Effector memory CD4-positive, alpha-beta T cell (primary cell): ENCODE results near the gene DNAH11.

Experiments
- DNase-seq, 3 donors: peaks; one replicate each; pipeline ENCODE4 v3.0.0-alpha.2; 2020
- H3K27ac ChIP-seq: 2 replicates; pipeline ENCODE4 v1.7.0; 2013; ENCODE audit warnings: mild to moderate bottlenecking, low read length, moderate library complexity; ENCODE audit not compliant: insufficient read depth, poor library complexity, severe bottlenecking
- H3K27me3 ChIP-seq: replicated peaks from 2 replicates; pipeline ENCODE4 v1.7.0; 2013; ENCODE audit warnings: mild to moderate bottlenecking, low read length; ENCODE audit not compliant: insufficient read depth, control insufficient read depth, poor library complexity, severe bottlenecking
- H3K36me3 ChIP-seq: 2 replicates; pipeline ENCODE4 v1.7.0; 2013; ENCODE audit warnings: mild to moderate bottlenecking, low read length, moderate library complexity; ENCODE audit not compliant: control insufficient read depth, insufficient read depth
- H3K4me1 ChIP-seq: 2 replicates; pipeline ENCODE4 v1.7.0; 2013; ENCODE audit warnings: low read length, mild to moderate bottlenecking; ENCODE audit not compliant: control insufficient read depth, insufficient read depth, poor library complexity, severe bottlenecking
- H3K4me3 ChIP-seq: 2 replicates; pipeline ENCODE4 v1.7.0; 2013; ENCODE audit warnings: low read length, low read depth, mild to moderate bottlenecking; ENCODE audit not compliant: insufficient read depth, poor library complexity, severe bottlenecking
- H3K9me3 ChIP-seq: 2 replicates; pipeline ENCODE4 v1.7.0; 2013; ENCODE audit warnings: mild to moderate bottlenecking, low read length, moderate library complexity; ENCODE audit not compliant: control insufficient read depth

DNAH11 gene

GRCh38 chr7:21550076-21550475 lies 7.2 kb downstream of the DNAH11 start:
- no peak overlapping the region for H3K4me3 ChIP-seq
- H3K27me3 ChIP-seq, result no peaks in the 10 kb centered on the region
- no peaks in the 10 kb centered on the region for H3K4me1 ChIP-seq
- no peaks in the 10 kb centered on the region for H3K9me3 ChIP-seq
- no peak for DNase-seq
- no peaks in the 10 kb centered on the region for H3K36me3 ChIP-seq
- H3K27ac ChIP-seq, result no peak overlapping the region

GRCh38 chr7:21550821-21551531 lies 8.1 kb downstream of the DNAH11 start:
- Histone ChIP-seq H3K36me3 (no peaks in the 10 kb centered on the region), H3K4me1 (no peaks in the 10 kb centered on the region), H3K27me3 (no peaks in the 10 kb centered on the region), H3K4me3 (no peak overlapping the region), H3K27ac (no peak overlapping the region), H3K9me3 (no peaks in the 10 kb centered on the region)
- DNase-seq, result no peak

GRCh38 chr7:21562385-21562784 lies 19.5 kb downstream of the DNAH11 start:
- Histone ChIP-seq H3K9me3 (no peaks in the 10 kb centered on the region), H3K4me1 (no peaks in the 10 kb centered on the region), H3K4me3 (no peak overlapping the region), H3K27ac (no peak overlapping the region), H3K36me3 (no peaks in the 10 kb centered on the region), H3K27me3 (no peaks in the 10 kb centered on the region)
- no peak for DNase-seq

GRCh38 chr7:21565614-21566013 lies 22.8 kb downstream of the DNAH11 start:
- no peaks in the 10 kb centered on the region for H3K4me1 ChIP-seq
- no peaks in the 10 kb centered on the region for H3K36me3 ChIP-seq
- H3K27me3 ChIP-seq, result no peaks in the 10 kb centered on the region
- H3K4me3 ChIP-seq, result no peak overlapping the region
- H3K27ac ChIP-seq, result no peak overlapping the region
- no peaks in the 10 kb centered on the region for H3K9me3 ChIP-seq
- DNase-seq, result no peak

GRCh38 chr7:21566094-21566493 lies 23.3 kb downstream of the DNAH11 start:
- Histone ChIP-seq H3K27ac (no peak overlapping the region), H3K4me3 (no peak overlapping the region), H3K27me3 (no peaks in the 10 kb centered on the region), H3K9me3 (no peaks in the 10 kb centered on the region), H3K4me1 (no peaks in the 10 kb centered on the region), H3K36me3 (no peaks in the 10 kb centered on the region)
- DNase-seq, result no peak

- Histone ChIP-seq H3K9me3 (no peaks in the 10 kb centered on the region), H3K4me1 (no peaks in the 10 kb centered on the region), H3K4me3 (no peak overlapping the region), H3K36me3 (no peaks in the 10 kb centered on the region), H3K27me3 (no peaks in the 10 kb centered on the region), H3K27ac (no peak overlapping the region)
- no peak for DNase-seq
Measured at GRCh38 chr7:21568762-21569161, 25.9 kb downstream of the DNAH11 start.

GRCh38 chr7:21572331-21573313 lies 29.8 kb downstream of the DNAH11 start:
- no peaks in the 10 kb centered on the region for H3K36me3 ChIP-seq
- no peaks in the 10 kb centered on the region for H3K9me3 ChIP-seq
- no peak overlapping the region for H3K27ac ChIP-seq
- no peaks in the 10 kb centered on the region for H3K27me3 ChIP-seq
- H3K4me3 ChIP-seq, result no peak overlapping the region
- H3K4me1 ChIP-seq, result no peaks in the 10 kb centered on the region
- DNase-seq, result no peak

- no peaks in the 10 kb centered on the region for H3K4me1 ChIP-seq
- no peak overlapping the region for H3K4me3 ChIP-seq
- H3K9me3 ChIP-seq, result no peaks in the 10 kb centered on the region
Measured at GRCh38 chr7:21579341-21580072, 36.7 kb downstream of the DNAH11 start.

GRCh38 chr7:21580073-21580521 lies 37.3 kb downstream of the DNAH11 start:
- H3K4me1 ChIP-seq, result no peaks in the 10 kb centered on the region
- H3K36me3 ChIP-seq, result no peaks in the 10 kb centered on the region
- no peaks in the 10 kb centered on the region for H3K9me3 ChIP-seq
- H3K4me3 ChIP-seq, result no peak overlapping the region
- H3K27me3 ChIP-seq, result no peaks in the 10 kb centered on the region
- H3K27ac ChIP-seq, result no peak overlapping the region
- no peak for DNase-seq

More at GRCh38 chr7:21579341-21580072, 36.7 kb downstream of the DNAH11 start:
- no peak for DNase-seq
- no peaks in the 10 kb centered on the region for H3K27me3 ChIP-seq
- no peak overlapping the region for H3K27ac ChIP-seq
- H3K36me3 ChIP-seq, result no peaks in the 10 kb centered on the region
